Measurements from ENCODE around the gene CLIC1.

CLIC1 gene

GRCh38 chr6:31700740-31701401 is 35.5 kb downstream of the CLIC1 start:
- H3K27ac ChIP-seq = no peak overlapping the region; the same call in 1 of the 2 replicates
- TF ChIP-seq CTCF (conservative IDR thresholded peaks at IDR 0.05) = no peak

GRCh38 chr6:31697555-31697954 is 38.8 kb downstream of the CLIC1 start:
- no peak overlapping the region for H3K27ac ChIP-seq
- no peak for TF ChIP-seq CTCF (conservative IDR thresholded peaks at IDR 0.05)

GRCh38 chr6:31693535-31693934 is 42.8 kb downstream of the CLIC1 start:
- no peak overlapping the region for H3K27ac ChIP-seq
- no peak for TF ChIP-seq CTCF (conservative IDR thresholded peaks at IDR 0.05)

GRCh38 chr6:31692886-31693285 is 43.4 kb downstream of the CLIC1 start:
- no peak overlapping the region for H3K27ac ChIP-seq
- no peak for TF ChIP-seq CTCF (conservative IDR thresholded peaks at IDR 0.05)

GRCh38 chr6:31692353-31692752 is 44.0 kb downstream of the CLIC1 start:
- no peak for TF ChIP-seq CTCF (conservative IDR thresholded peaks at IDR 0.05)
- no peak overlapping the region for H3K27ac ChIP-seq

- no peak overlapping the region for H3K27ac ChIP-seq
- no peak for TF ChIP-seq CTCF (conservative IDR thresholded peaks at IDR 0.05)
Observed at GRCh38 chr6:31691564-31692108, 44.7 kb downstream of the CLIC1 start.

- H3K27ac ChIP-seq = no peak overlapping the region
- TF ChIP-seq CTCF (conservative IDR thresholded peaks at IDR 0.05) = no peak
Observed at GRCh38 chr6:31691078-31691463, 45.3 kb downstream of the CLIC1 start.
